K562 (cell line): ENCODE measurements around the gene HKDC1. TPM values are rescaled to one million over a fixed set of nuclear protein-coding genes. Genes with fewer than 3 reads are reported as not detected.

Experiments
- ARID1B ChIP-seq: fragments of 450-650 bp; IDR thresholded peaks from 2 replicates; pipeline ENCODE4 v1.6.1; 2016; ENCODE audit warnings: antibody characterized with exemption, mild to moderate bottlenecking, inconsistent platforms
- ARNT ChIP-seq, 2 experiments: fragments of 450-650 bp; IDR thresholded peaks; 2 replicates each; pipeline ENCODE4 v1.6.1; 2016; ENCODE audit warnings: mild to moderate bottlenecking in 1 of 2
- ATF1 ChIP-seq, 2 experiments: fragments of 450-650 bp in 1 of 2; IDR thresholded peaks; 2 replicates each; pipeline ENCODE4 v1.6.1; 2016; ENCODE audit warnings: missing compliant biosample characterization in 1 of 2, missing genetic modification characterization in 1 of 2
- ELF1 ChIP-seq: fragments of 200-800 bp; sonication (Bioruptor generic); IDR thresholded peaks from 2 replicates; pipeline ENCODE4 v1.6.1; 2016; ENCODE audit warnings: missing genetic modification characterization, missing compliant biosample characterization
- ERF ChIP-seq: fragments of 450-650 bp; formaldehyde crosslinking; IDR thresholded peaks from 2 replicates; pipeline ENCODE4 v1.4.0; 2020; ENCODE audit warnings: mild to moderate bottlenecking, mixed read lengths
- ESRRB ChIP-seq: fragments of 250-450 bp; sonication (Bioruptor Pico); IDR thresholded peaks from 2 replicates; pipeline ENCODE4 v1.5.0; 2020; ENCODE audit warnings: mild to moderate bottlenecking, moderate library complexity, borderline replicate concordance
- FUS ChIP-seq: fragments of 200-400 bp; formaldehyde crosslinking; optimal IDR thresholded peaks from 2 replicates; pipeline ENCODE3; 2017; ENCODE audit warnings: low read depth, low read length
- KLF6 ChIP-seq: fragments of 250-450 bp; sonication (Bioruptor Pico); IDR thresholded peaks from 2 replicates; pipeline ENCODE4 v1.4.0; 2020; ENCODE audit warnings: mild to moderate bottlenecking, moderate library complexity, borderline replicate concordance
- LCOR ChIP-seq: sonication (generic); formaldehyde crosslinking; IDR thresholded peaks from 2 replicates; pipeline ENCODE4 v1.8.0; 2022; ENCODE audit warnings: mild to moderate bottlenecking, missing genetic modification reagents
- MCM2 ChIP-seq: fragments of 450-650 bp; IDR thresholded peaks from 2 replicates; pipeline ENCODE4 v1.6.1; 2017; ENCODE audit warnings: low read depth, mild to moderate bottlenecking
- MTA2 ChIP-seq: fragments of 450-650 bp; IDR thresholded peaks from 2 replicates; pipeline ENCODE4 v1.6.1; 2016; ENCODE audit warnings: low read depth
- NCOA2 ChIP-seq, 2 experiments: fragments of 450-650 bp; IDR thresholded peaks; 2 replicates each; pipeline ENCODE4 v1.6.1; 2018; ENCODE audit warnings: mild to moderate bottlenecking in 2 of 2, moderate library complexity in 1 of 2; ENCODE audit not compliant: partially characterized antibody in 2 of 2
- NFE2 ChIP-seq: IDR thresholded peaks from 2 replicates; pipeline ENCODE4 v1.6.1; 2014; ENCODE audit warnings: antibody characterized with exemption, low read depth
- NR1H2 ChIP-seq: sonication (generic); formaldehyde crosslinking; IDR thresholded peaks from 2 replicates; pipeline ENCODE4 v1.4.0; 2020; ENCODE audit warnings: mild to moderate bottlenecking, missing genetic modification reagents
- NR2C2 ChIP-seq, 2 experiments: fragments of 200-800 bp in 1 of 2; sonication (Bioruptor generic) in 1 of 2; sonication (generic) in 1 of 2; formaldehyde crosslinking in 1 of 2; IDR thresholded peaks; 2 replicates each; pipeline versions ENCODE4 v1.6.1 to v1.8.0; 2016 to 2022; ENCODE audit warnings: mild to moderate bottlenecking in 1 of 2, missing compliant biosample characterization in 1 of 2, missing genetic modification characterization in 1 of 2, missing genetic modification reagents in 1 of 2
- PCBP2 ChIP-seq: fragments of 200-400 bp; formaldehyde crosslinking; IDR thresholded peaks from 2 replicates; pipeline ENCODE4 v1.6.1; 2018; ENCODE audit warnings: low read length, low read depth, mild to moderate bottlenecking, moderate library complexity; ENCODE audit not compliant: poor library complexity, severe bottlenecking
- PML ChIP-seq: IDR thresholded peaks from 2 replicates; pipeline ENCODE4 v1.6.1; 2012; ENCODE audit warnings: low read length, inconsistent platforms
- POLR2A ChIP-seq: fragments of 450-650 bp; conservative IDR thresholded peaks from 2 replicates; pipeline ENCODE4 v1.6.1; 2016
- POLR2H ChIP-seq: IDR thresholded peaks from 2 replicates; pipeline ENCODE4 v1.6.1; 2016; ENCODE audit warnings: missing genetic modification characterization, low read depth, mild to moderate bottlenecking, control low read depth, missing compliant biosample characterization, moderate library complexity
- SRSF7 ChIP-seq: fragments of 200-400 bp; formaldehyde crosslinking; optimal IDR thresholded peaks from 2 replicates; pipeline ENCODE3; 2017; ENCODE audit warnings: mild to moderate bottlenecking, low read depth, low read length
- TAL1 ChIP-seq: fragments of 450-650 bp; IDR thresholded peaks from 2 replicates; pipeline ENCODE4 v1.6.1; 2016; ENCODE audit warnings: mild to moderate bottlenecking
- TRIM28 ChIP-seq: fragments of 450-650 bp; IDR thresholded peaks from 2 replicates; pipeline ENCODE4 v1.6.1; 2017
- YBX1 ChIP-seq: fragments of 450-650 bp; IDR thresholded peaks from 2 replicates; pipeline ENCODE4 v1.7.1; 2016; ENCODE audit warnings: mild to moderate bottlenecking
- ZKSCAN3 ChIP-seq: fragments of 250-450 bp; sonication (Bioruptor Pico); IDR thresholded peaks from 2 replicates; pipeline ENCODE4 v1.4.0; 2020
- ZNF197 ChIP-seq: fragments of 200-800 bp; sonication (Bioruptor generic); IDR thresholded peaks from 2 replicates; pipeline ENCODE4 v1.6.1; 2016; ENCODE audit warnings: low read depth, missing genetic modification characterization, missing compliant biosample characterization
- ZNF217 ChIP-seq: sonication (generic); formaldehyde crosslinking; IDR thresholded peaks from 2 replicates; pipeline ENCODE4 v1.8.0; 2022; ENCODE audit warnings: mild to moderate bottlenecking, missing genetic modification reagents
- ZNF830 ChIP-seq: fragments of 250-450 bp; sonication (Bioruptor Pico); IDR thresholded peaks from 2 replicates; pipeline ENCODE4 v1.5.0; 2021; ENCODE audit warnings: mild to moderate bottlenecking
- polyA plus RNA-seq, 8 experiments: library from polyadenylated mRNA; depleted of rRNA in 4 of 8; stranded (reverse) in 5 of 8; unstranded in 3 of 8; fragments of >200 nt; fragmentation: Nextera tagmentation in 2 of 8; fragmentation: Illumina TruSeq in 1 of 8; extraction: Ambion mirVana in 2 of 8; extraction: Trizol in 1 of 8; gene quantifications; 2 replicates each; pipeline versions ENCODE4 v1.2.1 to v1.2.3, GENCODE V29; 2011 to 2014; ENCODE audit warnings: inconsistent platforms in 1 of 8, missing spikeins in 1 of 8
- total RNA-seq, 7 experiments: library from RNA; depleted of rRNA in 6 of 7; stranded (reverse); fragments of >200 nt in 6 of 7; fragmentation: Illumina TruSeq in 2 of 7; extraction: Trizol in 2 of 7; gene quantifications; 2 replicates each; pipeline versions ENCODE4 v1.2.1 to v1.2.3, GENCODE V29; 2011 to 2021; ENCODE audit warnings: low replicate concordance in 1 of 7
- TF ChIP-seq, protein P1 (sequence below): fragments of 250-450 bp; sonication (Bioruptor Pico); IDR thresholded peaks from 2 replicates; pipeline ENCODE4 v1.8.0; 2022; ENCODE audit warnings: inconsistent platforms, mild to moderate bottlenecking, moderate library complexity, borderline replicate concordance
- TF ChIP-seq, protein P2 (sequence below): fragments of 450-650 bp; IDR thresholded peaks from 2 replicates; pipeline ENCODE4 v1.6.1; 2016; ENCODE audit warnings: borderline replicate concordance

Gene HKDC1
- total and polyA plus RNA-seq, 9 of the 15 experiments (the other 6 are each of a cell fraction or from before 2014, with no cell fraction given), result 0.04 to 0.22 (median 0.11) TPM; not detected in 5

DNA sequence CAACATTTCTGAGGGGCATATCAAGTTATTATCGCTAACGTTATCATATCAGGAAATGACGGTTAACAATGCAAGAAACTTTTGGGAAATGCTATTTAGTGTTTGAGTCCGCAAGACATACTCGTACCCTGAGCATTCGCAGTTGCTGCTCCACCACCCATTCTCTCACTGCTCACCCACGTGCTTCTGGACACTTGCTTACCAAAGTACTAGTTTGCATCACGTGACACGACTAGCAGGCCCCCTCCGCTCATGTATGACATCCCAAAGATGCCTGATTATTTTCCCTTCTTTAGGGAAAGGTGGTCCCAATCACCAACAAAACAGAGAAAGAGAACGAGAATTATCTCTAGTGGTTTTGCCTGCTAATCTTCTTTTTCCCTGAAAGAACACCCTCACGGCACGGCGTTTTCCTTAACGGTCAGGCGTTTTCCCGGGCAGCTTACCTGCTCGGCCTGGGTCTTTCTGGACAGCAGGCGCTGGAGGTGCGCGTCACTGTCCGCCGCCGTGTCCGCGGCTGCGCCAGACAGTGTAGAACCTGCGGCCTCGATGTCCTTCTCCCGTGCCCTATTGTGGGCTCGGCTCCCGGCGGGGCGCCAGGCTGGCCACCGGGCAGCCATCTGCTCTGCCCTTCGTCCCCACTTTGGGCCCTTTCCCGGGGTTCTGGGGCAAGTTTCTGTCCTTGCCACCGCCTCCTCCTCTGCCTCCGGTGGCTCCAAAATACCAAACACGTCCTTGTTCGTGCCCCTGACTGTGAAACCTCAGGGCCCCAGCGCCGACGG, 40.2 kb upstream of the HKDC1 start, which contains the start of gene SUPV3L1 (continued):
- TF ChIP-seq, protein P1, sequence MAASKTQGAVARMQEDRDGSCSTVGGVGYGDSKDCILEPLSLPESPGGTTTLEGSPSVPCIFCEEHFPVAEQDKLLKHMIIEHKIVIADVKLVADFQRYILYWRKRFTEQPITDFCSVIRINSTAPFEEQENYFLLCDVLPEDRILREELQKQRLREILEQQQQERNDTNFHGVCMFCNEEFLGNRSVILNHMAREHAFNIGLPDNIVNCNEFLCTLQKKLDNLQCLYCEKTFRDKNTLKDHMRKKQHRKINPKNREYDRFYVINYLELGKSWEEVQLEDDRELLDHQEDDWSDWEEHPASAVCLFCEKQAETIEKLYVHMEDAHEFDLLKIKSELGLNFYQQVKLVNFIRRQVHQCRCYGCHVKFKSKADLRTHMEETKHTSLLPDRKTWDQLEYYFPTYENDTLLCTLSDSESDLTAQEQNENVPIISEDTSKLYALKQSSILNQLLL (CRISPR knock-in tag), result no peak
- no peak for TF ChIP-seq ZNF830 (CRISPR knock-in tag)
- TF ChIP-seq ARID1B, result peak; percentile 32
- peak; percentile 28 for TF ChIP-seq TRIM28
- no peak for TF ChIP-seq ZKSCAN3 (CRISPR knock-in tag)
- no peak for TF ChIP-seq ELF1 (tag)
- TF ChIP-seq YBX1, result no peak
- TF ChIP-seq POLR2H (tag), result peak; percentile 88
- TF ChIP-seq ARNT (IDR thresholded peaks at IDR 0.05), result peak; percentile 88 to 98
- no peak for TF ChIP-seq ESRRB (CRISPR knock-in tag)
- TF ChIP-seq, protein P2, sequence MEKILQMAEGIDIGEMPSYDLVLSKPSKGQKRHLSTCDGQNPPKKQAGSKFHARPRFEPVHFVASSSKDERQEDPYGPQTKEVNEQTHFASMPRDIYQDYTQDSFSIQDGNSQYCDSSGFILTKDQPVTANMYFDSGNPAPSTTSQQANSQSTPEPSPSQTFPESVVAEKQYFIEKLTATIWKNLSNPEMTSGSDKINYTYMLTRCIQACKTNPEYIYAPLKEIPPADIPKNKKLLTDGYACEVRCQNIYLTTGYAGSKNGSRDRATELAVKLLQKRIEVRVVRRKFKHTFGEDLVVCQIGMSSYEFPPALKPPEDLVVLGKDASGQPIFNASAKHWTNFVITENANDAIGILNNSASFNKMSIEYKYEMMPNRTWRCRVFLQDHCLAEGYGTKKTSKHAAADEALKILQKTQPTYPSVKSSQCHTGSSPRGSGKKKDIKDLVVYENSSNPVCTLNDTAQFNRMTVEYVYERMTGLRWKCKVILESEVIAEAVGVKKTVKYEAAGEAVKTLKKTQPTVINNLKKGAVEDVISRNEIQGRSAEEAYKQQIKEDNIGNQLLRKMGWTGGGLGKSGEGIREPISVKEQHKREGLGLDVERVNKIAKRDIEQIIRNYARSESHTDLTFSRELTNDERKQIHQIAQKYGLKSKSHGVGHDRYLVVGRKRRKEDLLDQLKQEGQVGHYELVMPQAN, result peak; percentile 100
- peak; percentile 56 for TF ChIP-seq LCOR (CRISPR knock-in tag)
- TF ChIP-seq POLR2A, result peak; percentile 92
- peak in 1 of 2 experiments; percentile 99 for TF ChIP-seq NCOA2 (IDR thresholded peaks at IDR 0.05; ENCODE audit: partially characterized antibody in 2 of 2)
- no peak for TF ChIP-seq NR2C2 (CRISPR knock-in tag; IDR thresholded peaks at IDR 0.05)
- TF ChIP-seq NR2C2 (tag; IDR thresholded peaks at IDR 0.05), result peak; percentile 76
- peak; percentile 68 for TF ChIP-seq TAL1
- TF ChIP-seq PCBP2, result no peak
- peak; percentile 80; the same call in 1 of the 2 replicates for TF ChIP-seq KLF6
- TF ChIP-seq ATF1 (CRISPR knock-in tag; IDR thresholded peaks at IDR 0.05), result peak; percentile 96
- TF ChIP-seq ATF1 (tag; IDR thresholded peaks at IDR 0.05), result peak; percentile 100
- TF ChIP-seq MTA2, result 0 out of 2 replicates have a peak, but pooled peaks have one; percentile 7
- TF ChIP-seq NR1H2 (CRISPR knock-in tag), result no peak
- TF ChIP-seq ZNF217 (CRISPR knock-in tag), result no peak
- TF ChIP-seq ZNF197 (CRISPR knock-in tag), result no peak; the same call in 1 of the 2 replicates
- no peak for TF ChIP-seq MCM2
- TF ChIP-seq ERF, result no peak
- TF ChIP-seq SRSF7, result no peak
- peak; percentile 82 for TF ChIP-seq PML
- TF ChIP-seq NFE2, result peak; percentile 99
- TF ChIP-seq FUS, result no peak
